Activated CD4-positive, alpha-beta T cell treated with anti-CD3 and anti-CD28 coated beads for 1 hour (primary cell): ENCODE results near the gene KIF1A.
"Not testable (repeated sequence)": the region's sequence is repeated elsewhere in the genome, so short reads cannot be mapped to it uniquely, and the experiment has no call there.

Source experiments
- DNase-seq: peaks from one replicate; pipeline ENCODE4 v3.0.0-alpha.2; 2020

KIF1A gene

DNA sequence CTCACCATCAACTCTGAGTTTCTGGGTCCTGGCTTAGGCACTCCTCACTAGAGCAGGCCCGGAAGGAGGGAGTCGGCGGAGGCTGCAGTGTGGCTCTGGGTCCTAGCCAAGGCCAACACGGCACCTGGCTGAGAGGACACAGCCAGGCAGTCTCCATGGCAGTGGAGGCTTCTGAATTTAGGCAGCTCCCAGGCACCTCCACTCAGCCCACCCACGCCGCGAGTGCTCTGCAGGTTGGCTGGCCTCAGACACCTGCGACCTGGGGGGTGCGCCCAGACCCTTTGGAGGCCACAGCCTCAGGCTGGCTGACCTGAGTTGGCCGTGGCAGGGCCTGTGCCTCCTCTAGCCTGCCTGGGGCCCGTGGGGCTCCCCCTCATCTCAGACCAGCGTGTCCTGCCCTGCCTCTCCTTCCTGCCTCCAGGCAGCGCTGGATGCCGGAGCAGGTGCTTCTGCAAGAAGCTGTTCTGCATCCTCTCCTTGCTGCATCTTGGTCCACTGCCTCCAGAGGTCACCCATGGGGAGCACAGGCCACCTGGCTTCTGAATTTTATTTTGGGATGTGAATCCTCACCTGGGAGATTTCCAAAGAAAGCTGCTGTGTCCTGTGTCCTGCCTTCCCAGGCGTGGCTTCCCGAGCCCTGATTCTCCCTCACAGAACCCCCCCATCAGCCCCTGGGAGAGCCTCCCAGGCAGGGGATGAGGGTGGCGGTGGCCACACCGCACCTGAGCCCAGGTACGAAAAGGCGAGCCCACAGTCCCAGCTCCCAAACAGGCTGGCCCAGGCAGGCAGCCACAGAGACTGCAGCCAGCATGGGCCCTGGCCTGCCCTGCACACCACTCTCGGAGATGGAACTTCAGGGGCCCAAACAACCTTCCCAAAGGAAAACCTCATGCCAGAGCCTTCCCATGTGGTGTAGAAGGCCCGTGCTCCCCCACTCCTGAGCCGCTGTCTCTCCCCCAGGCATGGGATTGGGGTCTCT is 105.0 kb downstream of the KIF1A start:
- DNase-seq: no peak

DNA sequence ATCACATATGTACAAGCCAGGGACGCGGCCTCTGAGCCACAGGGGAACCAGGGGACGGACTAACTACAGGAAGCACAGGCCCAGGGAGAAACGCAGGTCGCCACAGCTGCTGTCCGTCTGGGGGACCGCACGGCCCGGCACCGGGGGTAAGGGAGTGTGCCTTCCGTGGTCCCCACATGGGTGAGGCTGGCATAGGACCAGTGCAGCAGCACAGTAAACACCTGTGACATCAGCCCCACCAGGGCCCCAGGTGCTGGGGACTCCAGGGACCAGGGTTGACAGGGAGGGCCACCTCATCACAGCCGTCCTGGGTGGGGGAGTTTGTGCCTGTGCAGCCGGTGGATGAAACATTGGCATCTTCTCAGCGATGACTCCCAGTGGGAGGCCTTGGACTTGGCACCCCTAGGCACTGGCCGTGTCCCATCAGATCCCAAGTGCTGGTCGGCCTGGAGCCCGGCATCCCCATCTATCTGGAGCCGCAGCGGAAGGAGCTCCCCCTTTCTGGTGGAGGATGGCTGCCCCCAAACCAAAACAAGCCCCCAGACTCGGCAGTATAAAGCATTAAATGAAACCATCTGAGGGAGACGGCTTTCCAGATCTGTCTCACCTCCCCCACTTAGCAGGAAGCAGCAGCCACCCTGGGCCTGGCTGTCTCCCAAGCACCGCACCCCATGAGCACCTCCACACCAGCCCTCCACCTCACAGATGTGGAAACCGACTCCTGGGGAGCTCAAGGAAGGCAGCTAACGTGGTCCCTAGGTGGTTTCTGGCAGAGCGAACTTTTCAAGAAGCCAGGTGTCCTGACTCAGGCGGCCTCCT is 105.9 kb downstream of the KIF1A start:
- no peak for DNase-seq

DNA sequence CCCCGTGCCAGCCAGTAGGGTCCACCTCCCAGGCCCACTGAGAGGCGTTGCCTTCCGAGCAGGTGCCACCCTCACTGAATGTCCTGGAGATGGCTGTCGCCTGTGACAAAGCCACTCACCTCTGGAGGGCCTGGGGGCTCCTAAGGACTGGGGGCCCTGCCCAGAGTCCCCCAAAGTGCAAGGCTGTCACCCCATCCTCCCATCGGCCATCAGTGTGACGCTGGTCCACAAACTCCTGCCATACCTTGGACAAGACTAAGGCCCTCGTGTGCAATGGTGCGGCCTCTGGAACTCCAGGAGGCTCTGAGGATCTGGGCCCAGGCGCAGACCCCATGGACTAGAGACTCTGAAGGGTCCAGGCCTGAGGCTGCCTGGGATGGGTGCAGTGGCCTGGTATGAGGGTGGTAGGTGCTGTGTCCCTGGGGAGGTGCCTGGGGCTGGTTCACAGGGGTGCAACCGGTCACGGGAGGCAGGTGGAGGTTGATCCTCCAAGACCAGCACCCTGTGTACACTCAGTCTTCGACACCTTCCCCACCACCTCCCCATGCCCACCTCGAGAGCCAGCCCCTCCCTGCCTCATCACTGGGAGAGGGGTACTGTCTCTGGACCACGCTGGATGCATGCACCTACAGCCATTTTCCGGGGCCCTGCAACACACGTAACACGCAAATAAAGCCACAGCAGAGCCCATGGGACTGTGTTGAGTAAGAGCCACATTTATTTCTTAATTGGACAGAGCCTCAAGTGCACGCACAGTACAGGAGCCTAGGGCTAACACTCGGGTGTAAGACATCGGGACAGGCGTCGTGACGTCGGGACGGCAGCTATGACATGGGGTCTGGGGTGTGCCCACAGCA is 106.7 kb downstream of the KIF1A start:
- DNase-seq: no peak

DNA sequence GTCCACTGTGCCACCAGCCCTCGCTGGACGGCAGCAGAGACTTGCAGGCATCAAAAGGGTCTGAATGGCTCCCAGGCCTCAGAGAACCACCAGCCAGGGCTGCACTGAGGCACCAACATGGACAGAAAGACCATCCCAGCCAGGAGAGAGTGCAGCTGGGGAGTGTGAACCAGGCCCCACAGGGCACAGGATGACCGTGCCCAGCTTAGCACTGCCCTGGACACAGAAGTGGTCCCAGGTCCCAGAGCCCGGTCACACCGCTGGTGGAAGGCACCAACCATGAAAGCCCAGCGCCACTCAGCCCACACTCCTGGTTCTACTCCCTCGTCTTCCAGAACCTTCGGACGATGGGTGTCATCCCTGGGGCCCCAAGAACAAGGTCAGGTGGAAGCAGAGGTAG is 107.9 kb downstream of the KIF1A start:
- no peak for DNase-seq

DNA sequence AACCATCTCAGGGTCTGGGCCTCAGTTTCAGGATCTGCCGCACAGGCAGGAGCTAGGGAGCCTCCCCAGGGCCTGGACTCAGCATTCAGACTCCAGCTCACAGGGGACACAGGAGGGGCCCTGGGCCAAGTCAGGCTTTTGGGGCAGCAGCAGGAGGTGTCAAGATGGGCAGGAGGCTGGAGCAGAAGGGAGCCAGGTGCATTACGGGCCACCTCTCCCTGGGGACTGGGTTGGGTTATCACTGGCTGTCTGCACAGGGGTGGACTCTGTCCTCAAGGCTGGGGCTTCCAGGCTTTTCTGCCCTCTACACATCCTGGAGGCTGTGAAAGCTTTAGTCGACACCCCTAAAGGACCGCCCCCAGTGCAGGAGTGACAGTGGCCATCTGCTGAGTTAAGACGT is 108.3 kb downstream of the KIF1A start:
- no peak for DNase-seq

DNA sequence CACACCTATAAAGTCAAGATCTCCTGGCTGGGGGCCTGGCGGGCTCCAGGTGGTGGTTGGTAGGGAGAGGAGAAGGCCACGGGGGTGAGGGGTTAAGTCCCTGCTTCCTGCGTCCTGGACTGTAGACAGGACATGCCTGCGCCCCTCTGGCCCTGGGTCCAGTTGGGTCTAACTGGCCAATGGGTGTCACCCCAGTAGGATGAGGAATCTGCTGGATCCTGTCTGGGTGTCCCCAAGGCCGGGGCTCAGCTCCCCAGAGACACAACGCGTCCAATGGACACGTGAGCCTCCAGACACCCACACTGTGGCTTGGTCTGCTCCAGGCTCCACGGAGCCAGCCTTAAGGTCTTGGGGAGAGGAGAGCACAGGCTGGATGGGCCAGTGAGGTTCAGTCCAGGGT is 108.7 kb downstream of the KIF1A start:
- DNase-seq: no peak

DNA sequence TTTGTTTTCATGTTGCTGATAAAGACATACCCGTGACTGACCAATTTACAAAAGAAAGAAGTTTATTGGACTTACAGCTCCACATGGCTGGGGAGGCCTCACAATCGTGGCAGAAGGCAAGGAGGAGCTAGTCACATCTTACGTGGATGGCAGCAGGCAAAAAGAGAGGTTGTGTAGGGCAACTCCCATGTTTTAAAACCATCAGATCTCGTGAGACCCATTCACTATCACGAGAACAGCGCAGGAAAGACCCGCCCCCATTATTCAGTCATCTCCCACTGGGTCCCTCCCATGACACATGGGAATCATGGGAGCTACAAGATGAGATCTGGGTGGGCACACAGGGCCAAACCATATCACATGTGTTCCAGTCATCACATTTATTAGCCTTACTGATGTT is 111.6 kb downstream of the KIF1A start:
- DNase-seq: no peak

DNA sequence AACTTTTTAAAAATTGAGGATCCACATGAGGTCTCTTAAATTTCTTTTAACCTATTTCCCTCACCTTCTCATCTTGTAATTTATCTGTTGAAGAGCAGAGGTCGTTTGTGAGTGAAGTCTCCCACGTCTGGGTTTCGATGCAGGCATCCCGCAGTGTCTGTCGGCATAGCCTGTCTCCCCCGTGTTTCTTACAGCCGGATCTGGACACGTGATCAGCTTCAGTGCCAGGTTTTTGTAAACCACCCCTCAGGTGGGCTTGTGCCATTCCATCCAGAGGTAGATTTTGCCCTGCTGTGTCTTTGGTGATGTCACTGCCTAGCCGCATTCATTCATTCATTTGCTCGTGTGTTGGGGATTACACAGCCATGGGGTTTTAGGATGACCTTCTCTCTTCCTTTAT is 112.2 kb downstream of the KIF1A start:
- DNase-seq: no peak

DNA sequence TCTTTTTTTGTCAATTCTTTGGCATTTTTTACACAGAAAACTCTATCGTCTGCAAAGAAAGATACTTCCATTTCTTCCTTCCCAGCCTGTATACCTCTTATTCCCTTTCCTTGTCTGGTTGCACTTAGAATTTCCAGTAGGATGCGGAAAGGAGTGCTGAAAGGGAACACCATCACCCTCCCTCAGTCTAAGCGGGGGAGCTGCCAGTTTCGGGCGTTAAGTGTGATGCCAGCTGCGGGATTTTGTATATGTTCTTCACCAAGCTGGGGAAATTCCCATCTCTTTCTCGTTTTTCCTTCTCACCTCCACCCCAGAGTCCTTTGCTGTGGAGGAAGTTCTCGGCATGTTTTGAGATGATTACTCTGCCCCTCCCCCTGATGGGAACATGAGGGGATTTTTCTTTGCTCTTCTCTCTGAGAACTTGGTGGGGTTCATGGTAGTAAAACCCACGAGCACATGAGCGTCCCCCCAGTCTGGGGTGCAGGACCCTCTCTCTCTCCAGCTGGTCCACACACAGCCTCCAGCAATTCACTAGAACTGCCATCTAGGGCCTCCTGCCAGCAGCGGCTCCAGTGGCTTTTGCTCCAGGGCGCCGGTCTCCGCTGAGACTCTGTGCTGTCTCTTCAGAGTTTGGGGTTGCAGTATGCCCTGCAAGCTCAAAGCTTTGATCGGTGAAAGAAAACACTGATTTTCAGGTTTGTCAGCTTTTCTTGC is 112.8 kb downstream of the KIF1A start:
- no peak for DNase-seq

DNA sequence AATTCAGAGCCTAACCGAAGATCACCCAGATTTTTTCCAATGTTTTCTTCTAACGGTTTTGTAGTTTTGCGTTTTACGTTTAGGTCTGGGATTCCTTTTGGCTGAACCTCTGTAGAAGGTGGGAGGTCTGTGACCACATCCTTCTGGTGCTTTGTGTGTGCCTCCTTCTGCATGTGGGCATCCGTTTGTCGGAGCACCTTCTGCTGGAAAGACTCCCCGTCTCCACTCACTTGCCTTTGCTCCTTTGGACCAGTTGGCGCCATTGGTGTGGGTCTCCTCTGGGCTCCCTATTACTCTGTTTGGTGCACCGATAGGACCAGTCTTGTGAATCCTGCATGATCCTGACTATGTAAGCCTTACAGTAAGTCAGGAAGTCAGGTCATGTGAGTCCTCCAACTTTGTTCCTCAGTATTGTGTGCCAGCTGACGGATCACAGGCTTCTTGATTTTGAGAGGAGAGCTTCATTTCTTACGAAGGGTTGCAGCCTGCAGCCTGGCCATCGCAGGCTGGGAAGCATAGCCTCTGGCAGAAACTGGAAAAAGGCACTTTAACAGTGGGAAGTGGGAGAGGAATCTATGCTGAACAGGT is 114.7 kb downstream of the KIF1A start:
- no peak for DNase-seq

DNA sequence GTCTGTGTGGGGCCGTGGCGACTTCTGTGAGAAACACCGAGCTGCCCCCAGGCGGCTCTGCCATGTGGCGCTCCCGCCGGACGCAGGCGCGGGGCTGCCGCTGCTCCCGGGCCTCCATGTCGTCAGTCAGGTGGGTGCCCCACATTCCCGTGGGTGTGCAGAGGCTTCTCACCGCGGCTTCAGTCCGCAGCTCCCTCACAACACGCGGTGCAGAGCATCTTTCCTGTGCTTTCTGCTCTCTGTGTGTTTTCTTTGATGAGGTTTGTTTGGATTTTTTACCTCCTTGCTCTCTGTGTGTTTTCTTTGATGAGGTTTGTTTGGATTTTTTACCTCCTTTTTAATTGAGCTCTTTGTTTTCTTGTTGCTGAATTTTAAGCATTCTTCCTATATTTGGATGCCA is 115.4 kb downstream of the KIF1A start:
- DNase-seq: no peak

DNA sequence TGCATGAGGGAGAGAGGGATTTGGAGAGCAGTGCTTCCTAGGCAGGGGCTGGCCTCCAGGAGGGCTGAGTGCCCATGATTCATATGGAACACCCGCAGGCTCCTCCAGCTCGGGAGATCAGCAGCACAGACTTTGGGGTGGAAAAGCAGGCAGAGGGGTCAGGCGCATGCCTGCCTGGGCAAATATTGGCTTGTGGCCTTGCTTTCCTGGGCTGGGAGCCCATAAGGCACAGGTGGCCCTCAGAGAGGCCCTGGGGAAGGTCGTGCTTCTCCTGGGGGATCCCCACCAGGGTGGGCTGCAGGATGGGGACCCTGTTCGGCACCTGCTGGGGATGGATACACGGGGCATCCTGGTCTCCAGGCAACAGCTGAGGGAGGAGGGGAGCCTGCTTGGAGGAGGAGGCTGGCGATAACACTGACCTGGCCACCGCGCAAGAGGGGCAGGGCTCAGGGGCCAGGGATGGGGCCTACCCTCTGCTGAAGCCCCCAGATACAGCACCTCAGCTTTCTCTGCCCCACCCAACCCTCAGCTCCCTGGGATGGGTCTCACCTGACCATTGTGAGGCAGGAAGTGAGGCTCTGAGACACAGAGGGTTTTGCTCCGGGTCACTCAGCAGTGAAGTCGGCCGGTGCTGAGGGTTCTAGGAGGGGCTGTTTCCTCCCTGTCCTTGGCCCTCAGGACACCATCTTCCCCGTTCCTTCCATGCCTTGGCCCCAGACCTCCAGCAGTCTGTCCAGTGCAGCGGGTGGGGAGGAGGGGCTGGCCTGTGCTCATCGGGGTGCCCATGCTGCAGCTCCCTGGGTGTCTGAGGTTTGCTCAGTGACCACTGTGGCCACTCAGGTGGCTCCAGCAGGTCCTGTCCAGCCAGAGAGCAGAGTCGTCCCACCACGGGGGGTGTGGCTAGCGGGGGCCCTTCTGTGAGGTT is 116.3 kb downstream of the KIF1A start:
- DNase-seq: no peak

DNA sequence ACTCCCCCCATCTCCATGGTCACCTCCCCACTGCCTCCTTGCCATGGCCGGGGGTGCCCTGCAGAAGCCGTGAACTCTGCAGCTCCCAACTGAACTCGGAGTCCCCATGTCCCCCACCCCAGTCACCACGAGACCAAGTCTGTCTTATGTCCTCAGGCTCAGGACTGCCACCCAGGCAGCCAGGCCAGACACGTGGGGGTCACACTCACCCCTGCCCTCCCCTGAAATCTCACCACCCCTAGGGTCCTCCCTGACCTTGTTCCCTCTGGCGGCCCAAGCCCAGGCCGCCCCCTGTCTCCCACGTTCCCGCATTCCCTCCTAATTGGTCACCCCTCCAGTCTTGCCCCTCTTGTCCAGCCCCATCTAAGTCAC is 117.4 kb downstream of the KIF1A start:
- DNase-seq: no peak

DNA sequence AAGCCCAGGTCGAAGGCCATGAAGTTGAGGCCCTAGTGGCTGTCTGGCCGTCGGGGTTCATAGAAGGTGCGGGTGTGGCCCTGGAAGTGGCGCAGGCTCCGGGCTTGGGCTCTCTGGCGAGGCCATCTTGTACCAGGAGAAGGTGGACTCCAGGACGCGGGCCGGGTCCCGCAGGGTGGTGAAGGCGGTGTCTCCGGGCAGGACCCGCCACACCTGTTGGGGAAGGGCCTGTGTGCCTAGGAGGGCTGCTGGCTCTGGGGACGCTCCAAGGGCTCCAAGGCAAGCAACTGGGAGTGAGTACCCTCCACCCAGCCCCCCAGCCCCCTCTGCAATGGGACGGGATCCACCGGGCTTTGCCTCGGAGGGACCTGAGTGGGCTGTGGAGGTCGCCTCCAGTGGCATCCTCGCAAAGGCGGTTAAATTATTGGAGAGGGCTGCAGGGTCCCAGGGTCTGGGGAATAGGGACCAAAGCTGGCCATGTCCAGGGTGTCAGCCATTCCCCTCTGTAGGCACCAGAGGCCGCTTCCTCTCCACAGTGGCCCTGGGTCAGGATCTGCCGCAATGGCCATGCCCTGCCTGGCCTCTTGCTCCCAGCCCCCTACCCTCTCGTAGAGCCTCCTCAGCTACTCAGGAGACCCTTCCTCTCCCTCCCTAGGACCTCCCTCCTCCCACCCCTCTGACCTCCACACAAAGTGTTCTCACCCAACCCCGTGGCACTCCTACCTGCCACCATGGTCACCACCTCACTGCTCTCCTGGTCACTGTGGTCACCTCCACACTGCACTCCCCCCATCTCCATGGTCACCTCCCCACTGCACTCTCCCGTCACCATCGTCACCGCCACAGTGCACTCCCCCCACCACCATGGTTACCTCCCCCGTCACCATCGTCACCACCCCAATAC is 118.0 kb downstream of the KIF1A start:
- no peak for DNase-seq

DNA sequence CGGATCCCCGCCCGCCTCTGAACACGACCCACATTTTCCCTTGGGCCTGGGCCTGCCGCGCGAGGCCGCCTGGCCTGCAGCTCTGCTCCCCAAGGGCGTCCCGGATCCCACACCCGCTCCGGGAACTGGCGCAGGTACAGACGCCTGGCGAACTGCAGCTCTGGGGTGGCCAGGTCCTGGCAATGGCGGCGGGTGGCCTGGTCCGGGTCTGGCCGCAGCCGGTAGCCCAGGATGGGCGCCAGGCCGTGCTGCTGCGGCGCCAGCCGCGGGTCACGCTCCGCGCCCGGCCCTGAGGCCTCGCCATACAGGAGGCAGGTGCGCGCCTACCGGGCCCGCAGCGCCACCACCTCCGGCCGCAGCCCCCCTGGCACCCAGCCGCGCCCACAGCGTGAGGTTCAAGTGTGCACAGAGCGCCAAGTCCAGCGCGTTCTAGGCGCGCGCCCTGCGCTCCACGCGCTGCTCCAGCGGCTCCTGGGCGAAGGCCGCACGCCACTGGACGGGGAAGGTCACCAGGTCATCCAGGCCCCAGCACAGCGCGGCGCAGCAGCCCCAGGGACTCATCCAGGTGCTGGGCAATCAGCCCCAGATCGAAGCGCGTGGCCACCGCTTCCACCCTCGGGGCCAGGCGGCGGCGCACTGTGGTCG is 118.8 kb downstream of the KIF1A start:
- no peak for DNase-seq

DNA sequence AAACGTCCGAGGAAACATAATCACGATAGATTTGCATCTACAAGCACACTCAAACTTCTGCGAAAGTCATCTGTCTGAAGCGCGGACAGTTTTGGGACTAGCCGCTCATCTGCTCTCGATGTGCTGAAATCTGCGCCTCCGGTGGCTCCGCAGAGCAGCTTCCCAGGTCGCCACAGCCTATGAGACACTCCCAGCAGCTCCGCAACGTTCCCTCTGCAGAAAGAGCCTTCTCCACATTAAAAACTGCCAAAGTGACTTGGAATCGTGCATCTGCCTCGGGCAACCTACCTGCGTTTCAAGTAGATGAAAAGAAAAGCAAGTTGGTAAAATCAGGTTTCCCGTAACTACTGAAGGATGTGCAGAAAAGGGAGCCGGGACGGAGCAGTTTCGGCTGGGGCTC is 119.4 kb downstream of the KIF1A start:
- not testable (repeated sequence) for DNase-seq

DNA sequence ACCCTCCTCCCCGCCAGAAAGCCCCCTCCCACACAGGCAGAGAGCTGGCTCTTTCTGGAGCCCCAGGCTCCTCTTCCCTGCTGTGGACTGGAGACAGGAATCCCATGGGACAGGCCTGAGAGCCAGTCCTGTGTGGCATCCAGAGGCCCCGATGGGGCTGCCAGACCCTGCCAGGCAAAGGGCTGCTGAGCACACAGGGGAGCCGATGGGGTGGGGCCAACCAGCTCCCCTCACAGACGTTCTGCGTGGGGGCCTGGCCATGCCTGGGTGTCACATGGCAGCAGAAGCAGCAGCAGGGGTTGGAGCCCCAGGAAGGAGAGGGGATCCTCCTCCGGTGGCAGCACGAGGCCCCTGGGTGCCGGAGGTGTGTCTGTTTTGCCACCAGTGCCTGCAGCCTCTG is 120.2 kb downstream of the KIF1A start:
- not testable (repeated sequence) for DNase-seq

DNA sequence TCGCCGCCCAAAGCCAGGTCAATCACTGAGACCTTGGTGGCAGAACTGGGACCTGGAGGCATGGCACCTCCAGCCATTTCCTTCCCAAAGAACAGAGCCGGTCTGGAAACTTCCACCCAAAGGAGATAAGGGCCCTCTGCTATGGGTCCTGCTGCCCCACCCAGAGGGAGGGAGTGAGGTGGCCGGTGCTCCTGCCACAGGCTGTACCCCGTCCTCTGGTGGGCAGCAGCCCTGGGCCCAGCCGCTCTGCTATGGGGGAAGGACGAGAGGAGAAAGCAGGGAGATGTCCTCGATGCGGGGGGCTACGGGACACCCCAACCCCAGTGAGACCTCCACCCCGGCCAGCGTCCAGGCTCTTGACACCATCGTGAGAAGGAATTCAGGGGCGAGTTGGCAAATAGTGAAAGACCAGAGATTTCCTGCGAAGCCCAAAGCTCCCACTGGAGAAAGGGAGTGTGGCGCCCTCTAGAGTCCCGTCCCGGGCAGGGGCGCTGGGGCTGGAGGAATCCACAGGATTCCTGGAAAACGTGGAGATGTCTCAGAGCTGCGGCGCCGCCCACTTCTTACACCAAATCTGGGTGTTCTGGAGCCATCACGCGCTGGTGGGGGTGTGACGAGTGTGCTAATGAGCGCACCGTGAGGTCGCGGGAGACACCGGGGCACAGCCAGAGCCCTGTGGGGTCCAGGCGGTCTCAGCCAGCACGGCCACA is 121.0 kb downstream of the KIF1A start:
- not testable (repeated sequence) for DNase-seq

DNA sequence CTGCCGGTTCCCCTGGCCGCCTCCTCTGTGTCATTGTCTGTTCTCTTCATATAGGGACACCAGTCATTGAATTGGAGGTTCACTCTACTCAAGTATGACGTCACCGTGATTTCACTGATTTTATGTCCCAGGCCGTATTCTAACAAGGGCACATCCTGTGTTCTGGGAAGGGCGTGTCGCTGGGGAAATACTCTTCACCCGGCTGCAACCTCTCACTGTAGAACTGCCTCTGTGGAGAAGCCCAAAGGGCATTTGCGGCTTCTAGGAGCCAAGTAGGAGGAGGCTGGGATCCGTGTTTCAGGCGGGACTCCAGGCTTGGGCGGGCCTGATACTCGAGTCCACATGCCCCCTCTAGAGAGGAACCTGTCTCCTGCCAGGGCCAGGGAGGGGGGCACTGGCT is 123.5 kb downstream of the KIF1A start:
- not testable (repeated sequence) for DNase-seq
